ENCODE measurements around the gene B2M. TPM values are rescaled to one million over a fixed set of nuclear protein-coding genes. Genes with fewer than 3 reads are reported as not detected.

The B2M gene
- total RNA-seq, 1 experiment from 2014 or later, result 2,330 TPM

Other genes starting within 250 kb of the B2M start
- gene EIF3J, start 174.4 kb upstream of the B2M start, total RNA-seq (2014; rRNA removed), result 28.3 and 35.0 TPM in 2 replicates
- 40.2 and 46.4 TPM in 2 replicates for gene SPG11, start 47.9 kb upstream of the B2M start, total RNA-seq (2014; rRNA removed)
- gene PATL2, start 194 bp upstream of the B2M start, total RNA-seq (2014; rRNA removed), result 0.19 and 0.57 TPM in 2 replicates
- 12.0 and 15.7 TPM in 2 replicates for gene TRIM69, start 25.0 kb downstream of the B2M start, total RNA-seq (2014; rRNA removed)
- not detected in 2 replicates for gene TERB2, start 245.2 kb downstream of the B2M start, total RNA-seq (2014; rRNA removed)